Measurements from ENCODE around the gene MTRF1. TPM values are rescaled to one million over a fixed set of nuclear protein-coding genes. Genes with fewer than 3 reads are reported as not detected.

MTRF1 gene
- polyA plus RNA-seq, 1 donor, result 11.7 TPM

Other genes starting within 250 kb of the MTRF1 start
- 34.3 TPM for gene ELF1, start 244.3 kb downstream of the MTRF1 start, polyA plus RNA-seq (ENCODE audit: insufficient read length)
- 16.8 TPM for gene WBP4, start 202.1 kb downstream of the MTRF1 start, polyA plus RNA-seq (ENCODE audit: insufficient read length)
- gene KBTBD6, start 130.8 kb downstream of the MTRF1 start, polyA plus RNA-seq (ENCODE audit: insufficient read length), result 9.0 TPM
- 7.3 TPM for gene KBTBD7, start 69.0 kb downstream of the MTRF1 start, polyA plus RNA-seq (ENCODE audit: insufficient read length)
- gene NAA16, start 47.7 kb upstream of the MTRF1 start, polyA plus RNA-seq (ENCODE audit: insufficient read length), result 22.1 TPM
- gene RGCC, start 194.0 kb upstream of the MTRF1 start, polyA plus RNA-seq (ENCODE audit: insufficient read length), result 18.5 TPM